Measurements from ENCODE around the gene FARP2.

GRCh38 chr2:241534293-241534692 lies 178.2 kb downstream of the FARP2 start:
- TF ChIP-seq CTCF (IDR thresholded peaks at IDR 0.05; ENCODE audit: insufficient read depth, low read depth, low read length) (no peak), EZH2 (IDR thresholded peaks at IDR 0.05; ENCODE audit: insufficient read depth, low read length) (no peak)

Data from astrocyte (in vitro differentiated cells and primary cell).